Measurements from ENCODE around the gene BBX. TPM values are rescaled to one million over a fixed set of nuclear protein-coding genes. Genes with fewer than 3 reads are reported as not detected.

BBX gene
- total RNA-seq, 8 experiments from 2014 or later: 19.4 to 80.6 (median 46.5) TPM

DNA sequence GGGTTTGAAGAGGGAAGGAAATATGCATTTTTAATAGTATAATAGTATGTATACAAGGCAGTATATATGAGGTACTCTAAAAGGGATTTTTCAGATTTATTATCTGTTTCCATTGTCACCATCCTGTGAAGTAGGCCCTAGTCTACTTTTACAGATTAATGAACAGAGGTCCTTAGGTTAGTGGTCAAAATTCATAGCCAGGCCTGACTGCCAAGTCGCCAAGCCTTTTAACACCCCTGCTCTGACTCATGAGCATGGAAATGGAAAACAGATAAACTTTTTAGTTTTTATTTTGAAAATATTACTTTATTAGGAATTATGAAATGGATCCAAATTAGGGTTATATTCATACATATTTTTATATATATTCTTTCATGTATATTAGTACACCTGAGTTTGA is 146.9 kb downstream of the BBX start:
- ATAC-seq (replicated peaks in 6 of 8): no peak
- H3K27ac ChIP-seq: no peak overlapping the region
- no peak overlapping the region for H3K4me3 ChIP-seq
- in situ Hi-C loops (cut with MboI; ENCODE audit: low pct_unique_long_range_greater_than_20kb in 2 of 9, low sequenced_read_pairs in 9 of 9, unreplicated experiment in 9 of 9): no loop called here
- WGBS, 10 experiments: 9 to 83% (median 56%) methylated on average over 1 of the region's 1 CpG; no CpG with 5 or more reads in 2 of the 10 experiments
- H3K4me1 ChIP-seq (replicated peaks in 1 of 2): peaks cover 13 to 21% of the 10 kb centered on the region in 2 donors

GRCh38 chr3:107670986-107671385 is 148.2 kb downstream of the BBX start:
- Histone ChIP-seq H3K27ac (no peak overlapping the region), H3K4me1 (replicated peaks in 1 of 2) (peaks cover 13 to 21% of the 10 kb centered on the region in 2 donors), H3K4me3 (no peak overlapping the region)
- ATAC-seq (replicated peaks in 6 of 8): no peak
- WGBS, 10 experiments: 53 to 100% (median 92%) methylated on average over 2 to 3 of the region's 3 CpGs; no CpG with 5 or more reads in 1 of the 10 experiments
- in situ Hi-C loops (cut with MboI; ENCODE audit: low pct_unique_long_range_greater_than_20kb in 2 of 9, low sequenced_read_pairs in 9 of 9, unreplicated experiment in 9 of 9): no loop called here

DNA sequence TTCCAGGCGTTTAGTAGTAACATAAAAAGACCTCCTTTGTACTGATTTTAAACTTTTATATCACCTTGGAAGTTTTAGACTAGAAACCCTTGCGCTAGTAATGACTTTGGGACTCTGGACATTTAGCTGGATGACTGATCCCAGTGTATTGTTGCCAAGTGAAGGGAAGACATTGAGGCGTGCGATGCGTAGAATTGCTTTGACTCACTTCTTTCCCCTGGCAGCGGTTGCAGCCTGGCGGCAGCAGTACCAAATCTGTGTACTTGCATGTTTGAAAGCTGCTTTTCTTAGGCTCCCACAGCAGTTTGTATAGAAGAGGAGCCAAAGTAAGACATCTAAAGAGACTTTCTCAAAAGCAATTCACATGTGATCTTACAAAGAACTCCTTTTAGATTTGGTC is 151.6 kb downstream of the BBX start:
- in situ Hi-C loops (cut with MboI; ENCODE audit: low pct_unique_long_range_greater_than_20kb in 2 of 9, low sequenced_read_pairs in 9 of 9, unreplicated experiment in 9 of 9): no loop called here
- no peak overlapping the region for H3K27ac ChIP-seq

DNA sequence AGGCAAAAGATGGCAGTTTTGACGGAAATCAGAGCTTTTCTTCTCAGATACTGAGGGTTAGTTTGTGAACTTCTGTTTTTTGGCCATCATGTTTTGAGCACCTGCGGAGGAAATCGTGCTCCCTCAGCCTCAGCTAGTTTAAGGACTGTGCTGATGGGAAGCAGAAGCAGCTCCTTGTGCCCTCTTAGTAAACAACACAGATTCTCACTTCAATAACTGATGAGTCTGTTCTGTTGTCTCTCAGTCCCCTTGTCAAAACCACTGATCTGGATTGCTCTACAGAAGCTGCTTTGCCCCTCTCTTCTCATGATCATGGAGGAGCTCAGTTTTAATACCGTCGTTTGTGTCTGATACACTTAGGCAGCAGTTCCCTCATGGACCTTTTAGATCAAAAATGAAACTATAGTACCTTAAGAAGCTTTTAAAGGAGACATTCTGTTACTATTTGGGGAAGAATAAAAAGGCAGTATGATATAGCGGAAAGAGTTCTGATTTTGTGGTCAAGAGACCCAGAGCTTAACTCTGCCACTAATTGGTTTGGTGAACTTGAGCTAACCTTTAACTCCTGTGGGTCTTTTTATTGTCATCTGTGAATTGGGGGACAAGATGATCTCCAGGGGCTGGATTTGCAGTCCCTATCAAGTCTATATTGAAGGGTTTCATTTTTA is 152.6 kb downstream of the BBX start:
- H3K27ac ChIP-seq: no peak overlapping the region
- in situ Hi-C loops (cut with MboI; ENCODE audit: low pct_unique_long_range_greater_than_20kb in 2 of 9, low sequenced_read_pairs in 9 of 9, unreplicated experiment in 9 of 9): no loop called here

More for the DNA sequence above, 151.6 kb downstream of the BBX start:
- Histone ChIP-seq H3K4me1 (replicated peaks in 1 of 2) (peaks cover 6 to 7% of the 10 kb centered on the region in 2 donors), H3K4me3 (no peak overlapping the region)
- ATAC-seq (replicated peaks in 6 of 8): peak in 6 of 8 experiments; percentile 38 to 80 (median 55)
- 0 to 92% (median 68%) methylated on average over 1 to 7 of the region's 7 CpGs; no CpG with 5 or more reads in 1 of the 10 experiments for WGBS, 10 experiments

DNA sequence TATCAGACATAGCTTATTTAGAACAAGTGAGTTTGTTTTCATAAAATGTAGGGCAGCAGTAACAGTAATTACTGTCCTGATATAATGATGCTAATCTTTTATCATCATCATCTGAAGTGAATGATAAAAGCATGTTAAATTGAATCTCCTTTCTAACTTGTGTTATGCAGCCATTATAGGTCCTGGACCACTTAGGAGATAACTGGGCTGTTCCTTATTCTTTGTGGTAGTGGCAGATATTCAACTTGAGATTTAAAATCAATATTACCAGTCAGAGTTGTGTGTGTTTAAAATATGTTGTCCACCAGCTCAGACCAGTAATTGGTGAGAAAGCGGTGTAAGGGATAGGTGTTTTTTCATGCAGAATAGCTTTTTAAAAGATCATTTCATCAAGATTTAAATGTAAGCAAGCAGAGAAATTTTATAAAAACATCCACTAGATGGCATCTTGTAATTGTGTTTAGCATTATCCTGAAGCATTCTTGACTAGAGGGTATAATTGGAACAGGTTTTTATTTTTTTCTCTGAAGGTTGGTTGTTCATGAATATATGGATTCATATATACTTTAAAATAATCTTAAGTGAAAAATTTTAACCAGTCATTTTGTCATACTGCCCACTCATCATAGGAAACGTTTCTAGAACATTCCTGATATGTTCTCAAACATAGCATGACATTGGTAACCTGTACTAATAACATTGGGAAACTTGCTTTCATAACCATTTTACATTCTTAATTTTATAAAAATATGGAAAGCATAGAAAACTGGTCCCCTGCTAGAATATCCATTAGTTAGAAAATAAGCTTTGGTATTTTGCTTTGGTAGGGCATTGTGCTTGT is 153.9 kb downstream of the BBX start:
- H3K4me3 ChIP-seq: no peak overlapping the region
- ATAC-seq (replicated peaks in 6 of 8): peak in 5 of 8 experiments; percentile 42 to 63 (median 44)
- peaks cover 5 to 6% of the 10 kb centered on the region in 2 donors for H3K4me1 ChIP-seq (replicated peaks in 1 of 2)
- in situ Hi-C loops (cut with MboI; ENCODE audit: low pct_unique_long_range_greater_than_20kb in 2 of 9, low sequenced_read_pairs in 9 of 9, unreplicated experiment in 9 of 9): no loop called here
- H3K27ac ChIP-seq: no peak overlapping the region
- WGBS, 10 experiments: 20 to 100% (median 88%) methylated on average over 1 to 2 of the region's 2 CpGs; no CpG with 5 or more reads in 1 of the 10 experiments

More for the DNA sequence above, 152.6 kb downstream of the BBX start:
- Histone ChIP-seq H3K4me3 (no peak overlapping the region), H3K4me1 (replicated peaks in 1 of 2) (peaks cover 5 to 6% of the 10 kb centered on the region in 2 donors)
- 69 to 94% (median 86%) methylated on average over 2 to 6 of the region's 6 CpGs; no CpG with 5 or more reads in 1 of the 10 experiments for WGBS, 10 experiments
- no peak for ATAC-seq (replicated peaks in 6 of 8)

GRCh38 chr3:107679921-107680320 is 157.2 kb downstream of the BBX start:
- no peak overlapping the region for H3K27ac ChIP-seq
- peaks cover 10 to 14% of the 10 kb centered on the region in 2 donors for H3K4me1 ChIP-seq (replicated peaks in 1 of 2)
- 0 to 100% (median 70%) methylated on average over 1 to 2 of the region's 2 CpGs; no CpG with 5 or more reads in 2 of the 10 experiments for WGBS, 10 experiments
- H3K4me3 ChIP-seq: no peak overlapping the region
- ATAC-seq (replicated peaks in 6 of 8): no peak
- in situ Hi-C loops (cut with MboI; ENCODE audit: low pct_unique_long_range_greater_than_20kb in 2 of 9, low sequenced_read_pairs in 9 of 9, unreplicated experiment in 9 of 9): no loop called here

DNA sequence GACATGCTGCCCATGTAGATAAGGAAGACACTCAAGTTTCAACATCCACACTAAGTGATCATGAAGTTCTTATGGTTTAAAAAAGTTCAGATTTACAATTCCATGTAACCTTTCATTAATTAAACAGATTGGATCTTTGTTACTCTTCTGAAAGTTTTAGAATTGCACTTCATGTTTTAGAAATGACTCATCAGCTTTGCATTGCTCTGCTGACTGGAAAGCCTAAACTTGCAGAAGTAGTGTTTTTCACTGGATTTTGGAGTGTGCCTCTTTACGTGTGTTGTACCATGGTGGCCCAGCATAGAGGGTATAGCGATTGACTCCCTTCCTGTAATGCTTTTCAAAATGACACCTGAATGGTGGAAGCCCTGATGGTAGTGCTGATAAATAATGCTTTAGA is 157.9 kb downstream of the BBX start:
- Histone ChIP-seq H3K27ac (no peak overlapping the region), H3K4me3 (no peak overlapping the region), H3K4me1 (replicated peaks in 1 of 2) (peaks cover 16 to 22% of the 10 kb centered on the region in 2 donors)
- 55 to 100% (median 89%) methylated on average over 1 to 2 of the region's 2 CpGs; no CpG with 5 or more reads in 2 of the 10 experiments for WGBS, 10 experiments
- in situ Hi-C loops (cut with MboI; ENCODE audit: low pct_unique_long_range_greater_than_20kb in 2 of 9, low sequenced_read_pairs in 9 of 9, unreplicated experiment in 9 of 9): no loop called here
- ATAC-seq (replicated peaks in 6 of 8): peak in 2 of 8 experiments; percentile 26 to 31

DNA sequence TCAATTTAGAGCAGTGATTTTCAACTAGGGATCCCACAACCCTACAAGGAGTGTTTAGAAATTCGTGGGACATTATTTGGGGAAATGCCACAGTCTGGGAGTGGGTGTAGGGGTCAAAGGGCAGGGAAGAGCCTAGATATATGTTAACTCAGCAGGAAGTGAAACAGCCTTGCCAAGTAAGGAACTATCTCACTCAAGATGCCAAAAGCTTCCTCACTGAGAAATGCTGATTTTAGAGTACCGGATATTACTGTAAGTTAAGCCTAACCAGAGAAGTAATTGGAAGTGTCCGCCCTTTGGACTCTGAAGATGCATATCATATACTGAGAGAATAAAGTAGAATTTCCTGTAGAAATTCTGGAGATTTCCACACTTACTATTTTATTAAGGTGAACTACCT is 158.6 kb downstream of the BBX start:
- in situ Hi-C loops (cut with MboI; ENCODE audit: low pct_unique_long_range_greater_than_20kb in 2 of 9, low sequenced_read_pairs in 9 of 9, unreplicated experiment in 9 of 9): no loop called here
- H3K27ac ChIP-seq: no peak overlapping the region
- WGBS, 10 experiments: 80 to 100% (median 93%) methylated on average over 1 to 2 of the region's 3 CpGs; no CpG with 5 or more reads in 4 of the 10 experiments
- peaks cover 16 to 24% of the 10 kb centered on the region in 2 donors for H3K4me1 ChIP-seq (replicated peaks in 1 of 2)
- ATAC-seq (replicated peaks in 6 of 8): no peak
- no peak overlapping the region for H3K4me3 ChIP-seq

- H3K27ac ChIP-seq: no peak overlapping the region
- no peak for ATAC-seq (replicated peaks in 6 of 8)
- WGBS, 10 experiments: 25 to 83% (median 71%) methylated on average over 1 of the region's 1 CpG; no CpG with 5 or more reads in 3 of the 10 experiments
- no peak overlapping the region for H3K4me3 ChIP-seq
- in situ Hi-C loops (cut with MboI; ENCODE audit: low pct_unique_long_range_greater_than_20kb in 2 of 9, low sequenced_read_pairs in 9 of 9, unreplicated experiment in 9 of 9): no loop called here
- H3K4me1 ChIP-seq (replicated peaks in 1 of 2): peaks cover 16 to 24% of the 10 kb centered on the region in 2 donors
Observed at GRCh38 chr3:107682580-107682979, 159.8 kb downstream of the BBX start.

DNA sequence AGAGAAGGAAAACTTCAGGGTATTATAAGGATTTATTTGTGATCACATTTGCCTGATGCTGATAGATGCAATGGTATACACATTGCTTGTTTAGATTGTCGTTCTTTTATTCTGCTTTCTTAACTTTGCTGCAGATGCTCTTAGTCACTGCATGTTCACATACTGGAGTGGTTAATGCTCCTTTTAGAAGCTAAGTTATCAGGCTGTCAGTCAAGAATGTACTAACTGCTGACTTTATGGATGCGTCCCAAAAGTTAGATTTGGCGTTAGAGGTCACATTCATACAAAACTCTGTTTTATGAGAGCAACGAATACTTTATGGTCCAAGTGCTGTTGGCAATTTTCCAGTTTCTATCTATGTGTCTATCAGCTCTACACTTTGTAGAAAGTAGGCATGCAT is 160.7 kb downstream of the BBX start:
- WGBS, 10 experiments: 29 to 94% (median 88%) methylated on average over 1 to 4 of the region's 4 CpGs; no CpG with 5 or more reads in 1 of the 10 experiments
- Histone ChIP-seq H3K4me1 (replicated peaks in 1 of 2) (peaks cover 16 to 24% of the 10 kb centered on the region in 2 donors), H3K27ac (no peak overlapping the region), H3K4me3 (no peak overlapping the region)
- in situ Hi-C loops (cut with MboI; ENCODE audit: low pct_unique_long_range_greater_than_20kb in 2 of 9, low sequenced_read_pairs in 9 of 9, unreplicated experiment in 9 of 9): no loop called here
- no peak for ATAC-seq (replicated peaks in 6 of 8)

DNA sequence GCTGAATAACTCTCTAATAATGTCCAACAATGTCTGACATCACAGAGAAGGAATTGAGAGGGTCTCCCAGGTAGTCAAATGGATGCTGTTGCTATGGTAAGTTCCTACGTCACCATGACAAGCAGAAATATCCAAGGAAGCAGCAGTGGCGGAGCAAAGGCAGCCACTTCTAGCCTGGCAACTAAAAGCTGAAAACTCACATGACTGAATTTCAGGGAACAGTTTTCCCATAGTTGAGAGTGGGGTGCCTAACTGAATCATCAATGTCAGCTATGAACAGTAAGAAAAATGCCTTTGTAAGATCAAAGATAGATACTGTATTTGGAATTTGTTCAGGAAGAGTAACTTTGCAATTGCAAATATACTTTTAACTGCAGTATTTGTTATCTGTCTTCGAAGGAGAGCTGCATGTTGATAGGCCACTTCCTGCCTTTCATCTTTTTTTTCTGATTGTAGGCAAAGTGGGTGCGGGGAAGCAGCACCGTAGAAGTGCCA is 161.7 kb downstream of the BBX start:
- Histone ChIP-seq H3K4me3 (no peak overlapping the region), H3K27ac (no peak overlapping the region), H3K4me1 (replicated peaks in 1 of 2) (peaks cover 16 to 24% of the 10 kb centered on the region in 2 donors)
- in situ Hi-C loops (cut with MboI; ENCODE audit: low pct_unique_long_range_greater_than_20kb in 2 of 9, low sequenced_read_pairs in 9 of 9, unreplicated experiment in 9 of 9): no loop called here
- 26 to 94% (median 57%) methylated on average over 2 to 5 of the region's 5 CpGs; no CpG with 5 or more reads in 1 of the 10 experiments for WGBS, 10 experiments
- peak in 5 of 8 experiments; percentile 63 to 92 (median 74) for ATAC-seq (replicated peaks in 6 of 8)

DNA sequence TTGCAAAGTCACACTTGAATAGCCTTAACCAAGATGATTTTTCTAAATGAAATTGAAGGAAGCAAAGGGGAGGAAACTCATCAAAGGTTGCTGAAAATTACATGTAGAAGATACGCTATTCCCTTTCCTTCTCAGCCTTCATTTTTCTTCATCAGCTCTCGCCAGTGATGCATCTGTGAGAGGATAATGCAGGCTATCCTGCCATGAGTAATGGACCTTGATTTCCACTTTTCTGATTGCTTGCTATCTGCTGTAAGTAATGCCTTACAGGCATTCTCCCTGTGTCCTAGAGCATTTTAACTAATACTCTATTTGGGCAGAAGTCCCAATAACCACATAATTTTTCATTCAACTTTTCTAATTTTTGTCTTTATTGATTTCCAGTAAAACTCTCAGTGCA is 162.6 kb downstream of the BBX start:
- in situ Hi-C loops (cut with MboI; ENCODE audit: low pct_unique_long_range_greater_than_20kb in 2 of 9, low sequenced_read_pairs in 9 of 9, unreplicated experiment in 9 of 9): no loop called here
- ATAC-seq (replicated peaks in 6 of 8): peak in 2 of 8 experiments; percentile 28 to 30
- Histone ChIP-seq H3K4me3 (no peak overlapping the region), H3K4me1 (replicated peaks in 1 of 2) (peaks cover 16 to 24% of the 10 kb centered on the region in 2 donors), H3K27ac (no peak overlapping the region)
- WGBS, 10 experiments: 60 to 100% (median 83%) methylated on average over 1 to 2 of the region's 2 CpGs; no CpG with 5 or more reads in 3 of the 10 experiments
